Endothelial cell of umbilical vein (primary cell): ENCODE results near the gene POU2F3.

Experiments used
- EZH2 ChIP-seq: IDR thresholded peaks from 2 replicates; pipeline ENCODE4 v1.6.1; 2012; ENCODE audit warnings: borderline replicate concordance, low read depth, mild to moderate bottlenecking, moderate library complexity, low read length, inconsistent platforms; ENCODE audit not compliant: severe bottlenecking
- MYC ChIP-seq: IDR thresholded peaks from one replicate; pipeline ENCODE4 v1.6.1; 2011; ENCODE audit warnings: mild to moderate bottlenecking, low read depth, low read length
- POLR2A ChIP-seq: IDR thresholded peaks from 2 replicates; pipeline ENCODE4 v1.6.1; 2012; ENCODE audit warnings: low read depth, mild to moderate bottlenecking, control low read depth, low read length
- POLR2AphosphoS5 ChIP-seq: IDR thresholded peaks from 2 replicates; pipeline ENCODE4 v1.6.1; 2012; ENCODE audit warnings: low read depth, mild to moderate bottlenecking, control low read depth, low read length, moderate library complexity; ENCODE audit not compliant: insufficient read depth
- TF ChIP-seq, protein P1 (sequence below), 2 donors: IDR thresholded peaks; 1 replicate in 1 of 2; 2 replicates in 1 of 2; pipeline ENCODE4 v1.5.1; 2011; ENCODE audit warnings: low read length in 2 of 2, mild to moderate bottlenecking in 2 of 2, moderate library complexity in 2 of 2, control low read depth in 1 of 2, inconsistent platforms in 1 of 2, low read depth in 1 of 2; ENCODE audit not compliant: insufficient read depth in 1 of 2; ENCODE audit errors: extremely low read depth in 1 of 2
- TF ChIP-seq, protein P2 (sequence below): IDR thresholded peaks from 2 replicates; pipeline ENCODE4 v1.6.1; 2011; ENCODE audit not compliant: insufficient read depth, insufficient read length

DNA sequence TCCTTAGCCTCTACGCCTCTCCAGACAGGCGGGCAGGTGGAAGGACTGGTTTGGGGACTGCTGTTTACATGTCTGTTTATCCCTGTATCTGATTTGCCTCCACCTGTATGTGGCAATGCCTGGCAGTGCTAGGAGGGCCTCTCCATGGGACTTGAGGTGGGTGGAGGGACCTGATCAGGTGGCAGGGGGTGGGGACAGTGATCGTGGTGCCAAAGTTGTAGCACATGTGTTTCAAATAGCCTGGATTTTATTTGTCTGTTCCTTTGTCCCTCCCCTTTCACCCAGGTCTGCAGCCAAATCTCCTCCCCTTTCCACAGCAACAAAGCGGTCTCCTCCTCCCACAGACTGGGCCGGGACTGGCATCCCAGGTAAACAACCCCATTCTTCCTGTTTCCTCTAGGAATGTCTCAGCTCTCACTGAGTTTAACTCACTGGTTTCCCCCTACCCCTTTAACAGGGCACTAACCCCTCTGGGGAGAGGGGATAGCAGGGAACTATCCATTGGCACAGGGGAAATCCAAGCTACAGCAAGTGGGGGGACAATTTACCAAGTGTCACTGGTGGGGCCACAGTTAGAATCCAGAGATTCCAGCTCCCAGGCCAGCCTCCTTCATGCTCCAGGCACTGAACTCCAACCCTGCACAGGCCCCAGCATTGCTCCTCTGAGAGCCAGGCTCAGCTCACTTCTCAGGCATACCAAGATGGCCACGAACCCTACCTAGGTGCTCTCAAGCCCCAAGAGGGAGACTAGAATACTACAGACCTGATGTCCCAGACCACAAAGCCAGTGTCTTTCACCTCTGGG is 62.3 kb downstream of the POU2F3 start:
- no peak for TF ChIP-seq POLR2A
- no peak for TF ChIP-seq EZH2
- TF ChIP-seq, protein P1, sequence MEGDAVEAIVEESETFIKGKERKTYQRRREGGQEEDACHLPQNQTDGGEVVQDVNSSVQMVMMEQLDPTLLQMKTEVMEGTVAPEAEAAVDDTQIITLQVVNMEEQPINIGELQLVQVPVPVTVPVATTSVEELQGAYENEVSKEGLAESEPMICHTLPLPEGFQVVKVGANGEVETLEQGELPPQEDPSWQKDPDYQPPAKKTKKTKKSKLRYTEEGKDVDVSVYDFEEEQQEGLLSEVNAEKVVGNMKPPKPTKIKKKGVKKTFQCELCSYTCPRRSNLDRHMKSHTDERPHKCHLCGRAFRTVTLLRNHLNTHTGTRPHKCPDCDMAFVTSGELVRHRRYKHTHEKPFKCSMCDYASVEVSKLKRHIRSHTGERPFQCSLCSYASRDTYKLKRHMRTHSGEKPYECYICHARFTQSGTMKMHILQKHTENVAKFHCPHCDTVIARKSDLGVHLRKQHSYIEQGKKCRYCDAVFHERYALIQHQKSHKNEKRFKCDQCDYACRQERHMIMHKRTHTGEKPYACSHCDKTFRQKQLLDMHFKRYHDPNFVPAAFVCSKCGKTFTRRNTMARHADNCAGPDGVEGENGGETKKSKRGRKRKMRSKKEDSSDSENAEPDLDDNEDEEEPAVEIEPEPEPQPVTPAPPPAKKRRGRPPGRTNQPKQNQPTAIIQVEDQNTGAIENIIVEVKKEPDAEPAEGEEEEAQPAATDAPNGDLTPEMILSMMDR (IDR thresholded peaks at IDR 0.05; ENCODE audit: extremely low read depth in 1 of 2, insufficient read depth in 1 of 2, low read depth in 1 of 2, low read length in 2 of 2): no peak
- TF ChIP-seq, protein P2, sequence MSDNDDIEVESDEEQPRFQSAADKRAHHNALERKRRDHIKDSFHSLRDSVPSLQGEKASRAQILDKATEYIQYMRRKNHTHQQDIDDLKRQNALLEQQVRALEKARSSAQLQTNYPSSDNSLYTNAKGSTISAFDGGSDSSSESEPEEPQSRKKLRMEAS: no peak
- no peak for TF ChIP-seq MYC
- TF ChIP-seq POLR2AphosphoS5: no peak
